GM19467 (cell line): ENCODE data around the gene RAB28.
"Not testable (repeated sequence)": the region's sequence is repeated elsewhere in the genome, so short reads cannot be mapped to it uniquely, and the experiment has no call there.

Experiments
- ATAC-seq: cut with Tn5 transposase; IDR thresholded peaks from one replicate; pipeline ENCODE4 v1.9.1; 2021; ENCODE audit warnings: mild to moderate bottlenecking, moderate library complexity; ENCODE audit not compliant: unreplicated experiment

Gene RAB28

GRCh38 chr4:13452927-13453579 is 31.1 kb downstream of the RAB28 start:
- ATAC-seq: peak; percentile 51

- ATAC-seq: no peak
Observed at GRCh38 chr4:13449590-13449989, 34.5 kb downstream of the RAB28 start.

- no peak for ATAC-seq
Observed at GRCh38 chr4:13445841-13446790, 38.0 kb downstream of the RAB28 start.

- ATAC-seq: no peak
Observed at GRCh38 chr4:13441506-13441905, 42.6 kb downstream of the RAB28 start.

- no peak for ATAC-seq
Observed at GRCh38 chr4:13436962-13437361, 47.2 kb downstream of the RAB28 start.

- no peak for ATAC-seq
Observed at GRCh38 chr4:13432453-13432852, 51.7 kb downstream of the RAB28 start.

GRCh38 chr4:13430834-13431568 is 53.1 kb downstream of the RAB28 start:
- no peak for ATAC-seq

GRCh38 chr4:13427599-13428325 is 56.4 kb downstream of the RAB28 start:
- no peak for ATAC-seq

- ATAC-seq: no peak
Observed at GRCh38 chr4:13415068-13415785, 68.9 kb downstream of the RAB28 start.

GRCh38 chr4:13413729-13414437 is 70.3 kb downstream of the RAB28 start:
- ATAC-seq: no peak

GRCh38 chr4:13411942-13412341 is 72.2 kb downstream of the RAB28 start:
- ATAC-seq: no peak

- no peak for ATAC-seq
Observed at GRCh38 chr4:13409324-13409723, 74.8 kb downstream of the RAB28 start.

- not testable (repeated sequence) for ATAC-seq
Observed at GRCh38 chr4:13406156-13406555, 78.0 kb downstream of the RAB28 start.

- ATAC-seq: no peak
Observed at GRCh38 chr4:13403833-13404232, 80.3 kb downstream of the RAB28 start.

GRCh38 chr4:13403326-13403725 is 80.8 kb downstream of the RAB28 start:
- ATAC-seq: no peak

- ATAC-seq: no peak
Observed at GRCh38 chr4:13399257-13399656, 84.9 kb downstream of the RAB28 start.

GRCh38 chr4:13396161-13396560 is 88.0 kb downstream of the RAB28 start:
- ATAC-seq: no peak

- ATAC-seq: not testable (repeated sequence)
Observed at GRCh38 chr4:13389901-13390300, 94.2 kb downstream of the RAB28 start.

GRCh38 chr4:13386405-13387107 is 97.6 kb downstream of the RAB28 start:
- peak; percentile 56 for ATAC-seq
